Measurements from ENCODE around the gene ZNF335.

Gene ZNF335

DNA sequence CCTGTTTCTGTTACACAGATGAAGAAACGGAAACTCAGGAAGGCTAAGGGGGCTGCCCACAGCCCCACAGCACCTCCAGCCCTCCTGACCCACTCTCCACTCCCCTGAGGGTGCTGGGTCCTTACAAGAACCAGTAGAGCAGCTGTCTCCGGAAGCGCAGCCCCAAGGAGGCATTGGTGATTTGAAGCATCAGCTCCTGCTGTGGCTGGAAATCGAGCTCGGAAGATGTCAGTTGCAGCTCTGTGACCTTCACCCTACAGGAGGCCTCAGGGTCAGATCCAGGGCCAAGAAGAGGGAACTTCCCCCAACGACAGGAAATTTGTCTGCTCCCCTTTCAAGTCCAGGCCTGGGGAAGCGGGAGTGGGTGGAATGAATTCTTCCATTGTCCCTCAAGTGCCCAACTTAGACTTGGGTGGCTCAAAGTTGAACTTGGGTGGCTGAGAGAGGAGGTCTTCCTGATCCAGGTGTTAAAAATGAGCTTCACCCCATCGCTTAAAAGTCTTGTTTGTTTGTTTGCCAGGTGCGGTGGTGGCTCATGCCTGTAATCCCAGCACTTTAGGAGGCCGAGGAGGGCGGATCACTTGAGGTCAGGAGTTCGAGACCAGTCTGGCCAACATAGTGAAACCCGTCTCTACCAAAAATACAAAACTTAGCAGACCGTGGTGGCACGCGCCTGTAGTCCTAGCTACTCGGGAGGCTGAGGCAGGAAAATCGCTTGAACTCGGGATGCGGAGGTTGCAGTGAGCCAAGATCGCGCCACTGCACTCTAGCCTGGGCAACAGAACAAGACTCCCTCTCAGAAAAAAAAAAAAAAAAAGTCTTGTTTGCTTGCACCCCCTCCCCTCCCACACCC is 62.0 kb downstream of the ZNF335 start:
- no peak overlapping the region for H3K27ac ChIP-seq
- TF ChIP-seq, protein P1, sequence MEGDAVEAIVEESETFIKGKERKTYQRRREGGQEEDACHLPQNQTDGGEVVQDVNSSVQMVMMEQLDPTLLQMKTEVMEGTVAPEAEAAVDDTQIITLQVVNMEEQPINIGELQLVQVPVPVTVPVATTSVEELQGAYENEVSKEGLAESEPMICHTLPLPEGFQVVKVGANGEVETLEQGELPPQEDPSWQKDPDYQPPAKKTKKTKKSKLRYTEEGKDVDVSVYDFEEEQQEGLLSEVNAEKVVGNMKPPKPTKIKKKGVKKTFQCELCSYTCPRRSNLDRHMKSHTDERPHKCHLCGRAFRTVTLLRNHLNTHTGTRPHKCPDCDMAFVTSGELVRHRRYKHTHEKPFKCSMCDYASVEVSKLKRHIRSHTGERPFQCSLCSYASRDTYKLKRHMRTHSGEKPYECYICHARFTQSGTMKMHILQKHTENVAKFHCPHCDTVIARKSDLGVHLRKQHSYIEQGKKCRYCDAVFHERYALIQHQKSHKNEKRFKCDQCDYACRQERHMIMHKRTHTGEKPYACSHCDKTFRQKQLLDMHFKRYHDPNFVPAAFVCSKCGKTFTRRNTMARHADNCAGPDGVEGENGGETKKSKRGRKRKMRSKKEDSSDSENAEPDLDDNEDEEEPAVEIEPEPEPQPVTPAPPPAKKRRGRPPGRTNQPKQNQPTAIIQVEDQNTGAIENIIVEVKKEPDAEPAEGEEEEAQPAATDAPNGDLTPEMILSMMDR (conservative IDR thresholded peaks at IDR 0.05), result no peak
- TF ChIP-seq ZFX (IDR thresholded peaks at IDR 0.05), result no peak

- TF ChIP-seq, protein P1 (conservative IDR thresholded peaks at IDR 0.05), result no peak
- no peak for TF ChIP-seq ZFX (IDR thresholded peaks at IDR 0.05)
- no peak overlapping the region for H3K27ac ChIP-seq
Measured at GRCh38 chr20:45909336-45909808, 62.6 kb downstream of the ZNF335 start.

DNA sequence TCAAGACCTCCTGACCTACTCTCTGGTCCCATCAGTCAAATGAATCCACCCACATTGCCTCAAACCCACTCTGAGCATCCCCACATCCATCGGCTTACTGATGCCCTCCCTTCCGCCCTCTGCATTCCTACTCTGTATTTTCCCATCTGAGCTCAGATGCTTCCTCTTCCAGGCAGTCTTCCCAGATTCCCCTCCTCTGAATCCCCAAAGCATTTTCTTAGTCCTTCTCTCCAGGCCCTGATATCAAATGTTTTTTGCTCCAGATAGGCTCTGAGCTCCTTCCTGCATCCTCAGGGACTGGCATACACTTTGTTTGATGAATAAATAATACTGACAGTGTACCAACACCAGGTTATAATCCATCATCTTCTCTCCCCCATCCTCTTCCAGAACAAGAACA is 63.9 kb downstream of the ZNF335 start:
- no peak for TF ChIP-seq ZFX (IDR thresholded peaks at IDR 0.05)
- TF ChIP-seq, protein P1 (conservative IDR thresholded peaks at IDR 0.05), result no peak
- H3K27ac ChIP-seq, result no peak overlapping the region

DNA sequence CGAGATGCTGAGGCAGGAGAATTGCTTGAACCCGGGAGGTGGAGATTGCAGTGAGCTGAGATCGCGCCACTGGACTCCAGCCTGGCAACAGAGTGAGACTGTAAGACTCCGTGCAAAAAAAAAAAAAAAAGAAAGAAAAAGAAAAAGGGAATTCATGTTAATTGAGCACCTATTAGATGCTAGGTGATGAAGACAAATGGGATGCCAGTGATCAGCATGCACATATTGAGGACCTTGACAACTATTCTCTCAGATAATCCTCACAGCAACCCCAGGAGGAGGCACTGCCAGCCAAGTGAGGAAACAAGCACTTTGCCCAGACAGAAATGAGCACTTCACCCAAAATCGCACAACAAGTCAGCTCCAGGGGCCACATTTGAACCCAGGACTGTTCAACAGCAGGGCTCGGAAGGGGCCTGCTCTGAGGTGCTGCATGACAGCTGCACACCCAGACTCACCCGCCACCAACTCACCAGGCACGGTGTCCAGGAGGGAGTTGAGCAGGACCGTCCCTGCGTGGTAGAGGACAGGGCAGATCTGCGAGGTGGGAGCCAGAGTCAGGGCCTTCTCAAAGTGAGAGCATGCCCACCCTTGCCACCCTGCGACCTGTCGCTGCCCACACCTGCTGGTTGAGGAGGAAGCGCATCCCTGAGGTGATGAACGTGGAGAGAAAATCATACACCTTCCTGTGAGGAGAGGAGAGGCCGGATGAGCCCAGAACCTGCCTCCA is 64.6 kb downstream of the ZNF335 start:
- H3K27ac ChIP-seq, result no peak overlapping the region
- TF ChIP-seq, protein P1 (conservative IDR thresholded peaks at IDR 0.05), result no peak
- TF ChIP-seq ZFX (IDR thresholded peaks at IDR 0.05), result no peak

GRCh38 chr20:45905505-45906079 is 66.4 kb downstream of the ZNF335 start:
- H3K27ac ChIP-seq, result no peak overlapping the region
- TF ChIP-seq, protein P1 (conservative IDR thresholded peaks at IDR 0.05), result no peak
- TF ChIP-seq ZFX (IDR thresholded peaks at IDR 0.05), result no peak

DNA sequence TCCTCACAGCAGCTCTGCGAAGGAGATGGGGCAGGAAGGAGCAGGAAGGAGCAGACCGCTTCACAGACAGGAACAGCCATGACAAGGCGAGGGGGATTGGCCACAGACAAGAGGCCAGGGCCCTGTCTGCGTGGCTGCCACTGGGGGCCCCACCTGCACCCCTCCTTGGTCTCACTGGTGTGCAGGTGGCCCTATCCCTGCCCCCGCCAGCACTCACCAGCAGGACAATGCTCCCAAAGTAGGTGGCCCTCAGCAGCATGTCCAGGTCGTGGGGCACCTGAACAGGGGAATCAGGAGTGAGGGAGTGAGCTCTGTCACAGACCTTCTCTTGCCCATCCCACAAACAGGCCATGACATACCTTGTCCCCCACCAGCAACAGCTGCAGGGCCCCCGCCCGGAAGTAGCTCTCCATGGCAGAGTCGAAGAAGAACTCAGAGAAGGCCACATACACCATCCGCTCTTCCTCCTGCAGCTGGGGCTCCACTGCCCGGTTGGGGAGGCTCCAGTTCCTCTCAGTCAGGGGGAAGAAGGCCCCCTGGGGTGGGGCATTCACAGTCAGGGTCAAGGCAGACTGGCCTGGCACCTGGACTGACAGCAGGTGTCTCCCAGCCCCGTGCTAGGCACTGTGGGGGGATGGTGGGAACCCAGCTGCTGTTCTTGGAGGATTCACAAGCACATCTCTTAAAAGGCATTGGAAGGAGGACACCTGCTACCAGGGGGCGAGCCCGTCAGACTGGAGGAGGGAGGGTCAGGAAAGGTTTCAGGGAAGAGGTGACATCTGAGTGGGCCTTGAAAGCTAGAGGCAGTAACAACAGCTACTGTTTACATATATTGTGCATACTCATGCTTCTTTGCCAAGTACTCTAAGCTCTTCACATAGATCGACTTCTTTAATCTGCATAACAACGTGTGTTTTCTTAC is 67.2 kb downstream of the ZNF335 start:
- H3K27ac ChIP-seq, result no peak overlapping the region
- TF ChIP-seq, protein P1 (conservative IDR thresholded peaks at IDR 0.05), result no peak
- no peak for TF ChIP-seq ZFX (IDR thresholded peaks at IDR 0.05)
